ENCODE results near the gene SBK2.

The SBK2 gene

GRCh38 chr19:55554302-55554701 lies 17.4 kb upstream of the SBK2 start:
- no peak for DNase-seq

DNA sequence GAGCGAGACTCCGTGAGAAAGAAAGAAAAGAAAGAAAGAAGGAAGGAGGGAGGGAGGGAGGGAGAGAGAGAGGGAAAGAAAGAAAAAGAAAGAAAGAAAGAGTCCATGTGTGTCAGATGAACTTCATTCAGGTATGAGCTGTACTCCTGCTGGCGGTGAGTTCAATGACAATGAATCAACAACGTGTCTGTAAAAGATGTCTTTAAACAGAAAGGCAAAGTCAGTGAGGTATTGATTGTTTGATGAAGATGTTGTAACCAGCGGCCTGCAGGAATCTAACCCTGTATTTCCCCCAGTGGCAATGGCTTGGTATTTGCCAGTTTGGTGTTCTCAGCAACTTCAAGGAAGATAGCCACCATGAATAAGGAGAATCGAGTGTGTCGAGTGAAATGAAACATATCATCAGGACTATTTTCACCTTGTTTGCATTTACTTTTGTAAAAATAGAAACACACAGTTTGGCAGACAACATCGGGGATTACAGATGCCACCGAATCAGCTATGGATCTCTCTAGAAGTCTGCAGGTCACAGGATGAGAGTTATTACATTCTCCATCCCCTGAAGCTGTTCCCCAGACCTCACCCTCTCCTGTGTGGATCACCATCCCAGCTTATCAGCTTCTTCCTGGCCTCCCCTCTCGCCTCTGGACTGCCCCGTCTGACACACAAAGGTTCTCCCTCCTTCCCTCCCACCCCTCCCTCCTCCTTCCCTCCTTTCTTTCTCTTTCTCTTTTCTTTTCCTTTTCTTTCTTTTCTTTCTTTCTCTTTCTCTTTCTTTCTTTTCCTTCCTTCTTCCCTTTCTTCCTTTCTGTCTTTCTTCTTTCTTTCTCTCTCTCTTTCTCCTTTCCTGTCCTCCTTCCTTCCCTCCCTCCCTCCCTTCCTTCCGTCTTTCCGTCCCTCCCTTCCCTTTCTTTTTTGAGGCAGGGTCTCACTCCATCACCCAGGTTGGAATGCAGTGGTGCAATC lies 16.6 kb upstream of the SBK2 start:
- no peak for DNase-seq

DNA sequence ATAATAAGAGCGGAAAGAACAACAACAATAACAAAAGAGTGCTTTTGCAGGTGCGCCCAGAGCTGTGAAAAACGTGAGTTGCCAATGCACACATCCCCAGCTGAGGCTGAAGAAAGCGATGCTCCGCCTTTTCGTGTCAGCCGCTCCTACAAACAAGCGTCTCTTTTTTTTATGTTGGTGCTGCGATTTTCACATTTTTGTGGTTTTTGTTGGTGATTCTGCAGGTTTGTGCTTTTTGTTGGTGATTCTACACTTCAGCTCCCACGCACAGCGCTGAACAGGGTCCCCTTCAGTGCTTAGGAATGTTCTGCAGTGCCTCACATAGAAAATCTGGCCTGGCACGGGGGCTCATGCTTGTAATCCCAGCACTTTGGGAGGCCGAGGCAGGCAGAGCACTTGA lies 15.7 kb upstream of the SBK2 start:
- DNase-seq = no peak

DNA sequence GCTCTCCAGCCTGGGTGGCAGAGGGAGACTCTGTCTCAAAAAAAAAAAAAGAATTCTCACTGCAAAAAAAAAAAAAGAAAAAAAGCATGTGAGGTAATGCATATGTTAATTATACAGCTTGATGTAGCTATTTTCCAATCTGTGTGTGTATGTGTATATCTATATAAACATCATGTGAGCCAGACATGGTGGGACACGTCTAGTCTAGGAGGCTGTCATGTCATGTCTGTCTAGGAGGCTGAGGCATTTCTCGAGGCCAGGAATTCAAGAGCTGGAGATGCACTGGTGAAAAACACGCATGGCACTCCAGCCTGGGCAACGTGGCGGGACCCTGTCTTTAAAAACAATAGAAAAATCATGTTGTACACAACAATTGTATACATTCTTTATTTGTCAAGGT lies 15.3 kb upstream of the SBK2 start:
- no peak for DNase-seq

DNA sequence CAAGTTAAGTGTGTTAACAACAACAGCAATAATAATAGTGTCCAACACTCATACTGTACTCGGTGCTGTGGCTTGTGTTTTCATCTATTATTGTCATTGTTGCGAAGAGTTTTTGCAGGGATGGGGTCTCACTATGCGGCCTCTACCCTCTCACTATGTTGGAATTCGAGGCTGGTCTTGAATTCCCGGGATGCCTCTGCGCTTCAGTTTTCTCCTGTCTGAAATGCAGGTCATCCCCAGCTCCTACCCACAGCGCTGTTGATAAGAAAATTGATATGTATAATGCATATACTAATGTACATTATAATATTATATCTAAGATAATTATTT lies 13.4 kb upstream of the SBK2 start:
- no peak for DNase-seq

DNA sequence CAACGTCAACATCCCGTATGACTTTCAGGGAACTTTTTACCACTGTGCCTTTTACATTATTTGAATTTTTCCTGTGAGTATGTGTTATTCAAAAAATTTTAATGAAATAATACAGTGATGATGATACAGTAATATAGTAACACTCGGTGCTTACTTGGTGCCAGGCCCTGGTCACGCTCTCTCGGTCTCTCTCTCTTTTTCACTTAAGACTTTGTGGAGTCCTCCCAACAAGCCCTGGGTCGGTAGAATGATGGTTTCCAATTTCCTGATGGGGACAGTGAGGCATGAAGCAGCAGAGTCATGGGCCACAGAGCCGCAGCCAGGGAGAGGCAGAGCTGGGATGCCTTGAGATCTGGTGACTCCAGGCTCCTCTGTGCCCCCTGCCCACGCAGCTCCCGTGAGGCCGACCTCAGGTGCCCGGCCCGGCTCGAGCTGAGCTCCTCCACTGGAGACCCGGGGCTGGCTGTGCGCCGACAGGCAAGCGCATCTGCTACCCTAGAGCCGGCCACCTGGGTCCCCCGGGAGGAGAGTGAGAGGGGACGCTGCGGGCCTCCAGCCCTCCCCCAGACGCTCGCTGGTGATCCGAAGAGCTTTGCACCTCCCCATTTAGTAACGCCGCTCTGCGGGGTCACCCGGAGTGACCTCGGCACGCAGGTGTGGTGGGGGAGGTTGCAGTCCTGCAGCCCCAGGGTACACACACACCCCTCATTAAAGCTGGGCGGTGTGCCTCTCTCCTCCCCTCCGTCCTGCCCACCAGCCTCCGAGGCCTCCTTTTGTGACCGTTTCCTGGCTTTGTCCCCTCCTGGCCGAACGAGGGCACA lies 12.8 kb upstream of the SBK2 start:
- DNase-seq = no peak

DNA sequence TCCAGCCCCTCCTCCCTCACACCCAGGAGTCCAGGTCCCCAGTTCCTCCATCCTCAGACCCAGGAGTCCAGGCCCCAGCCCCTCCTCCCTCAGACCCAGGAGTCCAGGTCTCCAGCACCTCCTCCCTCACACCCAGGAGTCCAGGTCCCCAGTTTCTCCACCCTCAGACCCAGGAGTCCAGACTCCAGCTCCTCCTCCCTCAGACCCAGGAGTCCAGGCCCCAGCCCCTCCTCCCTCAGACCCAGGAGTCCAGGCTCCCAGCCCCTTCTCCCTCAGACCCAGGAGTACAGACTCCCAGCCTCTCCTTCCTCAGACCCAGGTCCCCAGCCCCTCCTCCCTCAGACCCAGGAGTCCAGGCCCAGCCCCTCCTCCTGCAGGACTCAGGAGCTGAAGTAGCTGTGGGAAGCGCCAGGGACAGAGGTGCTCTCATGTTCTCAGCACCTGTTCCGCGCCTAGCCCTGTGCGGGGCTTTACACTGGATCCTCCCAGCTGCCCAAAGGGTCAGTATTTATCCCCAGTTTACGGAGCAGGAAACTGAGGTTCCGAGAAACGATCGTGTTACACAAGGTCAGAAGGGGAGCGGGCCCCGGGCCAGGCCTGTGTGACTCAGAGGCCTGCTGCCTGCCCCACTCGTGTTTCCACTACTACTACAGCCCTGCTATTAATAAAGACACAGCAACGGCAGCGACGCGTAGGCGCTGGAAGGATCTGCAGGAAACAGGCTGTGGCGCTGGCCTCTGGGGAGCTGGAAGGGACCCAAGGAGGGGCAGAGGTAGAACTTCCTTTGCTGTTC lies 10.1 kb upstream of the SBK2 start:
- no peak for DNase-seq

DNA sequence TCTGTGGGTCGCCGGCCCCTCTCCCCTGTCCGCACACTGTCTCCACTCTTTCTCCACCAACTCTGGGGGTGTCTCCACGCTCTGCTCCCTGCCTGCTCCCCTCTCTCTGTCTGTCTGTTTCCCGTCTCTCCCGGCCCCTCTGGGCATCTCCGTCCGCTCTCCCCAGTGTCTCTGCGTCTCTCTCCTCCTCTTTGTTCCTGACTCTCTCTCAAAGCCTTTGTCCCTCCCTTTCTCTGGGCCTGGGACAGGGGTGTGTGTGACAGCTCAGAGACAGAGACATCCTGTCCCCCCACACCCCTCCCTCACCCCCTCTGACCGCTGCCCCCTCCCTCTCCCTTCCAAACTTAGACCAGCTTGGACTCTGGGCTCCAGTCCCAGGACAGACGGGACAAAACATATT lies 9.1 kb upstream of the SBK2 start:
- DNase-seq = no peak

DNA sequence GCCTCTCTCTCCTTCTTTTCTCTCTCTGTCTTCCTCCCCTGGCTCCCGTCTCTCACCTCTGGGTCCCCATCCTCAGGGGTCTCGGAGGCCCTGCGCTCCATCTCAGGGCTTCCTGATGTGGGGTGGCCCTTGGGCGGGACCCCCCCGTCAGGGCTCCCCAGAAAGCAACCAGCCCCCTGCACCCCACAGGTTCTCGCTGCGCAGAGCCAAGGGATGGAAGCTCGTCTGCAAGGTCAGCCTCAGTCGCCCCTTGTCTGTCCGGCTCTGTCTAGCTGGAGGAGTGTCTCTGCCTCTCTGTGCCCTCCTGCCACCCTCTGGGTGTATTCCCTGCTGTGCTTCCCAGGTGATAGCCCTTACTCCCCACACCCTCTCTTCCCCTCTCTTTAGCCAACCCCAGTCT lies 8.5 kb upstream of the SBK2 start, which contains the start of gene SBK3:
Gene SBK3 (minus strand): TSS at position 101 of the 400 bp plus-strand sequence. CDS start 0 bp downstream, at position 101.
- DNase-seq = no peak

DNA sequence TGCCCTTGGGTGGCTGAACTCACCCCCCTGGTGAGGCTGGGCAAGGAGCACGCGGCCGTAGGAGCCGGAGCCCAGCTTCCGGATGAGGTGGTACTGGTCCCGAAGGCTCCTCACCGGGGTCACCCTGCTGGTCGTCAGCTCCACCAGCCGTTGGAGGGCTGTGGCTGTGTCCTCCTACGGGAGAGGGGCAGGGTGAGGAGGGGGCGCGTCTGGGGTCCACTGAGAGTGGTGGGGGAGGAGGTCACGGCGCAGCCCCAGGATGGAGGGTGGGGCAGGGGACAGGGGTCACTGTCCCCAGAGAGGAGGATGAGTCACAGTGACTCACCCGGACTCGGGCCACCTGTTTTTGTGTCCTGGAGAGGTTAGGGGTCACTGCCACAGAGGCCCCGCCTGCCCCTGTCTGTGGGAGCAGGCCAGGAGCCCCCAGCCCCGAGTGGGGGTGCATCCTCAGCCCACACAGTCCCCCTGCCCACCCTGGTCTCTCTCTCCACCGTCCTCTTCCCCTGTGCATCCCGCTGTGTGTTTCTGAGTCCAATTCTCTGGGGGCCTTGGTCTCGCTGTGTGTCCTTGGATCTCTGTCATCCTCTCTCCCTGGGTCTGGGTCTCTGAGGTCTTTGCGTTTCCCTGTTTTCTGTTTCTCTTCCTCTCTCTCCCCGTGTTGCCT lies 8.0 kb upstream of the SBK2 start:
- no peak for DNase-seq

DNA sequence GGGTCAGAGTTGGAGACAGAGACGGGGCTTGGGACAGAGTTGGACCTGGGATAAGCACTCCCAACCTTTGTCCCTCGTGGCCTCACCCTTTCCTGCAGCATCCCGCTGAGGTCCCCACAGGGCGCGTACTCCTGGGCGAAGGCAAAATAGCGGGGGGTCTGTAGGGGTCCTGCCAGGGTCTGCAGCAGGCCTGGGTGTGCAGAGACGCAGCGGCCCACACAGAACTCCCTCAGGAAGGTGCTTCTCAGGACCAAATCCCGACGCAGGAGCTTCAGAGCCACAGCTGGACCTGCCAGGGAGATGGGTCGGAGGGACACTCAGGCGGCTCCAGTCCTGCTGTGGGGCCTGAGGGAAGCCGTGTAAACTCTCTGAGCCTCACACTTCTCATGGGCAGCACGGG lies 7.1 kb upstream of the SBK2 start:
- DNase-seq = no peak

DNA sequence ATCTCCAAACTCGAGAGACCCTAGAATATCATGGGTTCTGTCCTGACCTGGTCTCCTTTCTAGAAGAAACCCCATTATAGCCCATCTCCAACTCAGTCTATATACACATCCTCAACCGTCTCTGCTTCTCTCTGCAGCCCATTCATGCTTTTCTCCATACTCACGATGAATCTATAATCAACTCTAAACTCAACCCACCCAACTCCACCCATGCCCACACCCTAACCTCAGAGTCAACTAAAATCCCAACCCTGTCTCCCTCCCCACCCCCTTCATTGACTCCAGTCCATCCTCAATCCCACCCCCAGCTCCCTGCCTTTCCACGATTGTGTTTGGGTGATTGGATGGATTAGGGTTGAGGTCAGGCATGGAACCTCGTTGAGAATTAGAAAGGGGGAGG lies 6.6 kb upstream of the SBK2 start:
- DNase-seq = no peak

DNA sequence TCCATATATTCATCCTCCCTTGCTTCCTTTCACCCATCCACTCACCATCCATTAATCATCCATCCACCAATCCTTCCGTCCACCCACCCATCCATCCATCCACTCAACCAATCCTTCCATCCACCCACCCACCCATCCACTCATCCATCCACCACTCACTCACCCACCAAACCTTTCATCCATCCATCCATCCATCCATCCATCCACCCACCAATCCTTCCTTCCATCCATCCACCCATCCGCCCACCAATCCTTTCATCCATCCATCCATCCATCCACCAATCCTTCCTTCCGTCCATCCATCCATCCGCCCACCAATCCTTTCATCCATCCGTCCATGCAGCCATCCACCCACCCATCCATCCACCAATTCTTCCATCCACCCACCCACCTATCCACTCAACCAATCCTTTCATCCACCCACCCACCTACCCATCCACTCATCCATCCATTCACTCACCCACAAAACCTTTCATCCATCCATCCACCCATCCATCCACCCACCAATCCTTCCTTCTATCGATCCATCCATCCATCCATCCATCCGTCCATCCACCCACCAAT lies 5.4 kb upstream of the SBK2 start:
- no peak for DNase-seq

GRCh38 chr19:55541091-55541490 lies 4.2 kb upstream of the SBK2 start:
- no peak for DNase-seq

- no peak for DNase-seq
Measured at GRCh38 chr19:55540619-55541018, 3.7 kb upstream of the SBK2 start.

GRCh38 chr19:55539090-55539984 lies 2.4 kb upstream of the SBK2 start:
- no peak for DNase-seq

DNA sequence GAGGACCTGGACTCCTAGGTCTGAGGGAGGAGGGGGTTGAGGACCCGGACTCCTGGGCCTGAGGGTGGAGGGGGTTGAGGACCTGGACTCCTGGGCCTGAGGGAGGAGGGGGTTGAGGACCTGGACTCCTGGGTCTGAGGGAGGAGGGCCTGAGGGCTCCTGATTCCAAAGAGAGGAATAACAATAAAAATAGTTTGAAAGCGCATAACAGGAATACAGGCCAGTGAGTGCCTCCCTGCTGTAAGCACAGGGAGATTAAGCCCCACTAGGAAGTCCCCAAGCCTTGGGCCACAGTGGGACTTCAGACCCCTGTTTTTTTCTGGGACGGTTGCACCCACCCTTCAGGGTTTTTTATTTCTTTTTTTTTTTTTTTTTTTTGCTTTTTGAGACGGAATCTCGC lies 1.2 kb upstream of the SBK2 start:
- no peak for DNase-seq

- no peak for DNase-seq
Measured at GRCh38 chr19:55537741-55538111, 793 bp upstream of the SBK2 start.

DNA sequence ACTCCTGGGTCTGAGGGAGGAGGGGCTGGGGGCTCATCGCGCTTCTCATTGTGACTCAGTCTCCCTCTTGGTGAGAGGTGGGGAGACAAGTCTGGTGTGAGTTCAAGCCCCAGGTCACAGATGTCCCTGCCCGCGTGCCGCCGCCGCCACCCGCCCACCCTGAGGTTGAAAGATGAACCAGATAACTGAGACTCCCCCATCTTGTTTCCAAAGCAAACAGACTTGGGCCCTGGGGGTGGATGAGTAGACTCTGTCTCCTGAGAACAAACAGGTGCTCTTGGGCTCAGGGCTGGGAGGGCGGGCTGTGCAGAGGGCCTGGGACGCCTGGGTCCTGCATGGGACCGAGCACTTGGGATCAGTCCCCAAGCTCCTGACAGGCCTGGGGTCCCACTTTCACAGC lies 567 bp downstream of the SBK2 start:
- no peak for DNase-seq

- no peak for DNase-seq
Measured at GRCh38 chr19:55535965-55536350, 975 bp downstream of the SBK2 start.
